Stimulated activated CD4-positive, alpha-beta T cell treated with anti-CD3 and anti-CD28 coated beads, Interleukin-15, amount 100 ng/mL, for 1 hour (primary cell): ENCODE results near the gene LIPN.

Experiments
- DNase-seq, 2 donors: peaks; one replicate each; pipeline ENCODE4 v3.0.0-alpha.2; 2020; ENCODE audit warnings: low read depth in 1 of 2, low spot score in 1 of 2

Gene LIPN

GRCh38 chr10:88820748-88821401, 61.1 kb downstream of the LIPN start:
- no peak for DNase-seq

GRCh38 chr10:88826388-88826787, 66.6 kb downstream of the LIPN start:
- no peak for DNase-seq

GRCh38 chr10:88827671-88828070, 67.9 kb downstream of the LIPN start:
- no peak for DNase-seq

GRCh38 chr10:88828310-88828709, 68.5 kb downstream of the LIPN start:
- DNase-seq, result no peak
